Astrocyte of the cerebellum (primary cell): ENCODE data around the gene UCK1.

Experiments
- DNase-seq: peaks from one replicate; pipeline ENCODE4 v3.0.0-alpha.2; 2011; ENCODE audit warnings: low read depth
- H3K4me3 ChIP-seq: 2 replicates; pipeline ENCODE4 v1.5.1; 2011; ENCODE audit warnings: mild to moderate bottlenecking, low read depth, low read length, moderate library complexity
- CTCF ChIP-seq: IDR thresholded peaks from 2 replicates; pipeline ENCODE4 v1.5.1; 2012; ENCODE audit warnings: low read length, low read depth, moderate library complexity, mild to moderate bottlenecking; ENCODE audit errors: missing control alignments
- in situ Hi-C: cut with HindIII; loops from 2 replicates; pipeline ENCODE4 v1.10.0; 2017; ENCODE audit warnings: low sequenced_read_pairs

The UCK1 gene

GRCh38 chr9:131543141-131543540 is 12.1 kb upstream of the UCK1 start:
- DNase-seq, result no peak
- in situ Hi-C loops, result no loop called here
- no peak overlapping the region for H3K4me3 ChIP-seq
- no peak for TF ChIP-seq CTCF

- DNase-seq, result no peak
- H3K4me3 ChIP-seq, result no peak overlapping the region
- in situ Hi-C loops, result no loop called here
- TF ChIP-seq CTCF, result no peak
These were observed 8.3 kb upstream of the UCK1 start for GRCh38 chr9:131539223-131539923.

- no peak for TF ChIP-seq CTCF
- DNase-seq, result no peak
- in situ Hi-C loops, result no loop called here
- H3K4me3 ChIP-seq, result no peak overlapping the region
These were observed 6.9 kb upstream of the UCK1 start for GRCh38 chr9:131537946-131538345.

- no peak for DNase-seq
- TF ChIP-seq CTCF, result no peak
- no peak overlapping the region for H3K4me3 ChIP-seq
- in situ Hi-C loops, result no loop called here
These were observed 3.7 kb upstream of the UCK1 start for GRCh38 chr9:131534721-131535237.

- peak; percentile 35 for TF ChIP-seq CTCF
- in situ Hi-C loops, result no loop called here
- H3K4me3 ChIP-seq, result peak overlapping the region; percentile 72
- no peak for DNase-seq
These were observed 530 bp downstream of the UCK1 start for GRCh38 chr9:131530546-131530919.

GRCh38 chr9:131529597-131530545 is 1.2 kb downstream of the UCK1 start:
- in situ Hi-C loops, result no loop called here
- TF ChIP-seq CTCF, result no peak
- no peak for DNase-seq
- peak overlapping the region; percentile 72 for H3K4me3 ChIP-seq
